Right lobe of liver (tissue), 4 donors: Measurements from ENCODE around the gene GTPBP2.

Experiments
- CTCF ChIP-seq, 4 donors: fragments of 200-600 bp in 3 of 4; fragments of 450-650 bp in 1 of 4; IDR thresholded peaks; one replicate each; pipeline versions ENCODE4 v1.5.1 to v1.8.0; 2016 to 2022; ENCODE audit warnings: antibody characterized with exemption in 4 of 4, mild to moderate bottlenecking in 2 of 4
- POLR2A ChIP-seq: fragments of 450-650 bp; IDR thresholded peaks from one replicate; pipeline ENCODE4 v1.6.1; 2017; ENCODE audit warnings: antibody characterized with exemption, mild to moderate bottlenecking
- donor health status: DM: no; HTN: no; CAD: no.
- donor health status: DM: no; HTN: no; CAD: no.
- donor health status: DM: no; HTN: yes; CAD: no.

DNA sequence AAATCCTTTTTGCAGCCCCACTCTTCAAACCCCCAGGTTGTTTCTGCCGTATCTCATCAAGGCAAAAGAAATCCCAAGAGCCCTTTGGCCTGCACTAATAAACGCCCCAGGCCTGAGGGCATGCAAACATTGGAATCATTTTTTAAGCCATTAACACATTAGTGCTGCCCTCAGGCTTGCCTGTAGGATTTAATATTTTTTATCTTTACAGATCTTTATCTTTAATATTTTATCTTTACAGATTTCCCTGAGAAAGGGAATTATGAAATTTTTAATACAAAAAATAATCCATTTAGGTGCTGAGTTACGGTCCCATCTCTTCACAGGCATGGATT, 14.7 kb downstream of the GTPBP2 start:
- TF ChIP-seq CTCF (IDR thresholded peaks at IDR 0.05) (no peak), POLR2A (no peak)
